K562 (cell line): ENCODE measurements around the gene ROBO2. TPM values are rescaled to one million over a fixed set of nuclear protein-coding genes. Genes with fewer than 3 reads are reported as not detected.

Experiments
- ATAC-seq: fragments of 200-7000 bp; cut with Tn5 transposase; 3 replicates; pipeline ENCODE4 v1.9.1; 2020; ENCODE audit warnings: moderate library complexity
- BruUV-seq: library from RNA; stranded (reverse); fragments of 400-500 nt; replicated peaks from 2 replicates; lab custom pipeline; 2021; lab: Mats Ljungman, UMichigan
- CTCF ChIA-PET: fragments of 300-600 bp; formaldehyde crosslinking; extraction: SDS; loops from one replicate; lab custom pipeline; 2021; ENCODE audit warnings: low intra/inter-chr PET ratio; lab: Yijun Ruan, JAX
- POLR2A ChIA-PET: fragments of 300-600, 350-650 bp; sonication (Branson Sonifier 250); formaldehyde crosslinking; extraction: SDS; loops from one replicate; lab custom pipeline; 2021; ENCODE audit warnings: antibody characterized with exemption, inconsistent platforms; lab: Yijun Ruan, JAX
- DNase-seq, 4 experiments: peaks; one replicate each; pipeline versions ENCODE4 v3.0.0 to v3.0.0-alpha.2; 2011 to 2018; ENCODE audit warnings: low spot score in 3 of 4, mixed read lengths in 3 of 4; ENCODE audit errors: extremely low read depth in 1 of 4
- FAIRE-seq: peaks from 2 replicates; lab custom pipeline; 2011; peaks lifted over from hg19 to GRCh38; lab: Jason Lieb, UNC
- H2AFZ ChIP-seq: 2 replicates; pipeline ENCODE4 v1.6.0; 2011; ENCODE audit warnings: low read depth, low read length, control low read depth, inconsistent platforms
- H3K27ac ChIP-seq: fragments of 200-600 bp; 3 replicates; pipeline ENCODE4 v1.8.0; 2011; ENCODE audit warnings: low read depth, mild to moderate bottlenecking, control low read depth, inconsistent platforms, low read length, moderate library complexity, mixed read lengths; ENCODE audit errors: extremely low read depth
- H3K27me3 ChIP-seq, 2 experiments: fragments of 300-600 bp in 1 of 2; 2 replicates in 1 of 2; 3 replicates in 1 of 2; pipeline versions ENCODE4 v1.6.0 to v1.8.0; 2011; ENCODE audit warnings: inconsistent platforms in 2 of 2, low read length in 2 of 2, mild to moderate bottlenecking in 1 of 2, mixed read lengths in 1 of 2, moderate library complexity in 1 of 2; ENCODE audit not compliant: control insufficient read depth in 2 of 2, insufficient read depth in 2 of 2
- H3K36me3 ChIP-seq: fragments of 300-600 bp; 3 replicates; pipeline ENCODE4 v1.8.0; 2011; ENCODE audit warnings: mild to moderate bottlenecking, low read length, inconsistent platforms; ENCODE audit not compliant: control insufficient read depth, insufficient read depth
- H3K4me1 ChIP-seq, 2 experiments: fragments of 200-600 bp in 1 of 2; replicated peaks in 1 of 2; 2 replicates in 1 of 2; 3 replicates in 1 of 2; pipeline versions ENCODE4 v1.5.1 to v1.8.0; 2011; ENCODE audit warnings: inconsistent platforms in 2 of 2, low read length in 2 of 2, mild to moderate bottlenecking in 1 of 2, mixed read lengths in 1 of 2, moderate library complexity in 1 of 2; ENCODE audit not compliant: control insufficient read depth in 2 of 2, insufficient read depth in 2 of 2
- H3K4me2 ChIP-seq: 2 replicates; pipeline ENCODE4 v1.6.1; 2011; ENCODE audit warnings: low read length, control low read depth, inconsistent platforms, mixed read lengths; ENCODE audit not compliant: insufficient read depth
- H3K4me3 ChIP-seq: fragments of 200-600 bp; sonication (generic), shearing (Covaris generic); 2 replicates; pipeline ENCODE4 v1.5.1; 2016; ENCODE audit warnings: control low read depth, inconsistent platforms
- H3K79me2 ChIP-seq: fragments of 200-600 bp; 3 replicates; pipeline ENCODE4 v1.8.0; 2011; ENCODE audit warnings: low read length, inconsistent platforms; ENCODE audit not compliant: control insufficient read depth, insufficient read depth
- H3K9ac ChIP-seq, 2 experiments: 2 replicates each; pipeline versions ENCODE4 v1.6.0 to v1.6.1; 2011; ENCODE audit warnings: low read depth in 2 of 2, low read length in 2 of 2, control low read depth in 1 of 2, inconsistent platforms in 1 of 2, mild to moderate bottlenecking in 1 of 2, mixed read lengths in 1 of 2; ENCODE audit not compliant: insufficient read depth in 1 of 2
- H3K9me1 ChIP-seq: one replicate; pipeline ENCODE4 v1.6.0; 2011; ENCODE audit warnings: inconsistent platforms, mild to moderate bottlenecking, low read length, moderate library complexity; ENCODE audit not compliant: control insufficient read depth, insufficient read depth
- H3K9me3 ChIP-seq: replicated peaks from 2 replicates; pipeline ENCODE4 v1.5.1; 2011; ENCODE audit warnings: low read depth, low read length, inconsistent platforms; ENCODE audit not compliant: control insufficient read depth, insufficient read depth
- H4K20me1 ChIP-seq: replicated peaks from 2 replicates; pipeline ENCODE4 v1.6.1; 2011; ENCODE audit warnings: low read length, inconsistent platforms, mixed read lengths; ENCODE audit not compliant: control insufficient read depth, insufficient read depth
- CCAR2 ChIP-seq: fragments of 200-400 bp; formaldehyde crosslinking; IDR thresholded peaks from 2 replicates; pipeline ENCODE4 v1.6.1; 2017; ENCODE audit warnings: mild to moderate bottlenecking, low read depth, low read length
- HCFC1 ChIP-seq: IDR thresholded peaks from 2 replicates; pipeline ENCODE4 v1.6.1; 2012; ENCODE audit warnings: low read depth, low read length, improper control_type of control experiment
- HOXB6 ChIP-seq: fragments of 250-450 bp; sonication (Bioruptor Pico); IDR thresholded peaks from 2 replicates; pipeline ENCODE4 v1.5.1; 2022; ENCODE audit warnings: mild to moderate bottlenecking, borderline replicate concordance
- TARDBP ChIP-seq: fragments of 450-650 bp; IDR thresholded peaks from 2 replicates; pipeline ENCODE4 v1.6.1; 2016
- ZNF766 ChIP-seq: fragments of 200-800 bp; sonication (Bioruptor generic); conservative IDR thresholded peaks from 2 replicates; pipeline ENCODE4 v1.6.1; 2016; ENCODE audit warnings: missing genetic modification characterization, missing compliant biosample characterization
- WGBS: fragments of 100-300 bp; shearing (Covaris generic); methylation state at CpG from one replicate; pipeline ENCODE4 v1.1.6; 2016; ENCODE audit warnings: low coverage, mixed read lengths; ENCODE audit not compliant: insufficient coverage; ENCODE audit errors: missing lambda C conversion rate; 5-methylcytosine and 5-hydroxymethylcytosine counted together
- in situ Hi-C: fragments of 300-500 bp; cut with MboI; formaldehyde crosslinking; loops from 4 replicates; pipeline ENCODE4 v1.15.0; 2018; ENCODE audit warnings: inconsistent platforms, mixed read lengths
- intact Hi-C: fragments of 100-400 bp; cut with micrococcal nuclease; formaldehyde crosslinking; loops from 2 replicates; pipeline ENCODE4 v1.14.2; 2022
- polyA plus RNA-seq, 8 experiments: library from polyadenylated mRNA; depleted of rRNA in 4 of 8; stranded (reverse) in 5 of 8; unstranded in 3 of 8; fragments of >200 nt; fragmentation: Nextera tagmentation in 2 of 8; fragmentation: Illumina TruSeq in 1 of 8; extraction: Ambion mirVana in 2 of 8; extraction: Trizol in 1 of 8; gene quantifications; 2 replicates each; pipeline versions ENCODE4 v1.2.1 to v1.2.3, GENCODE V29; 2011 to 2014; ENCODE audit warnings: inconsistent platforms in 1 of 8, missing spikeins in 1 of 8
- total RNA-seq, 7 experiments: library from RNA; depleted of rRNA in 6 of 7; stranded (reverse); fragments of >200 nt in 6 of 7; fragmentation: Illumina TruSeq in 2 of 7; extraction: Trizol in 2 of 7; gene quantifications; 2 replicates each; pipeline versions ENCODE4 v1.2.1 to v1.2.3, GENCODE V29; 2011 to 2021; ENCODE audit warnings: low replicate concordance in 1 of 7
- TF ChIP-seq, protein P1 (sequence below), 2 experiments: fragments of 450-650 bp; IDR thresholded peaks; 2 replicates each; pipeline ENCODE4 v1.6.1; 2016

The ROBO2 gene
- total and polyA plus RNA-seq, 9 of the 15 experiments (the other 6 are each of a cell fraction or from before 2014, with no cell fraction given): 0.84 to 3.0 (median 1.7) TPM

DNA sequence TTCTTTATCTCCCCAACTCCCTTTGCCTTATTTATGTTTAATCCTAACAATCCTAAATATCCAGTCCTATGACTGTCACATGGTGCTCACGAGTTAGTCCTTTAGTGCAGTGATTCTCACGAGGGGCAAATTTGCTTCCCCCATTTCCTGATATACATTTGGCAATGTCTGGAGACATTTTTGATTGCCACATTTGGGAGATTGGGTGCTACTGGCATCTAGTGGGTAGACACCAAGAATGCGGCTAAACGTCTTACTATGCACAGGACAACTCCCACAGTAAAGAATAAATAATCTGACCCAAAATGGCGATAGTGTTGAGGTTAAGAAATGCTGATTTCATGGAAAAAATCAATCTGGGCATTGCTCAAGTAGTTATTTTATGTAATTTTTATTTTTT is 466.5 kb downstream of the ROBO2 start:
- H3K4me1 ChIP-seq: no peaks in the 10 kb centered on the region
- no peak for TF ChIP-seq ZNF766 (CRISPR knock-in tag)
- TF ChIP-seq HCFC1: no peak
- no peak for TF ChIP-seq CCAR2
- no peak for TF ChIP-seq HOXB6 (CRISPR knock-in tag)
- TF ChIP-seq, protein P1, sequence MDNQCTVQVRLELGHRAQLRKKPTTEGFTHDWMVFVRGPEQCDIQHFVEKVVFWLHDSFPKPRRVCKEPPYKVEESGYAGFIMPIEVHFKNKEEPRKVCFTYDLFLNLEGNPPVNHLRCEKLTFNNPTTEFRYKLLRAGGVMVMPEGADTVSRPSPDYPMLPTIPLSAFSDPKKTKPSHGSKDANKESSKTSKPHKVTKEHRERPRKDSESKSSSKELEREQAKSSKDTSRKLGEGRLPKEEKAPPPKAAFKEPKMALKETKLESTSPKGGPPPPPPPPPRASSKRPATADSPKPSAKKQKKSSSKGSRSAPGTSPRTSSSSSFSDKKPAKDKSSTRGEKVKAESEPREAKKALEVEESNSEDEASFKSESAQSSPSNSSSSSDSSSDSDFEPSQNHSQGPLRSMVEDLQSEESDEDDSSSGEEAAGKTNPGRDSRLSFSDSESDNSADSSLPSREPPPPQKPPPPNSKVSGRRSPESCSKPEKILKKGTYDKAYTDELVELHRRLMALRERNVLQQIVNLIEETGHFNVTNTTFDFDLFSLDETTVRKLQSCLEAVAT (IDR thresholded peaks at IDR 0.05): no peak
- no peak for TF ChIP-seq TARDBP
- ATAC-seq (no peak), DNase-seq (no peak), FAIRE-seq (no peak)
- H3K9ac ChIP-seq: no peak overlapping the region
- H3K27ac ChIP-seq: no peak overlapping the region
- 0% methylated on average over 4 of the region's 5 CpGs for WGBS
- no peak overlapping the region for H3K4me3 ChIP-seq
- in situ Hi-C loops (no loop called here), intact Hi-C loops (no loop called here)
- H3K4me2 ChIP-seq: no peak overlapping the region
- no peaks in the 10 kb centered on the region for H3K27me3 ChIP-seq
- ChIA-PET POLR2A (no interaction called here), CTCF (no interaction called here)
- H3K79me2 ChIP-seq: no peaks in the 10 kb centered on the region
- H3K9me3 ChIP-seq: no peaks in the 10 kb centered on the region
- H2AFZ ChIP-seq: no peak overlapping the region
- no TSS peak for BruUV-seq
- H4K20me1 ChIP-seq: no peaks in the 10 kb centered on the region
- H3K9me1 ChIP-seq: no peaks in the 10 kb centered on the region
- H3K36me3 ChIP-seq: no peaks in the 10 kb centered on the region
